Smooth muscle cell of bladder (primary cell): ENCODE measurements around the gene SAE1. TPM values are rescaled to one million over a fixed set of nuclear protein-coding genes. Genes with fewer than 3 reads are reported as not detected.

Experiments
- total RNA-seq: library from RNA; depleted of rRNA; stranded (reverse); fragments of >200 nt; gene quantifications from 2 replicates; pipeline ENCODE4 v1.2.3, GENCODE V29; 2014

Gene SAE1
- total RNA-seq, result 115 and 116 TPM in 2 replicates

DNA sequence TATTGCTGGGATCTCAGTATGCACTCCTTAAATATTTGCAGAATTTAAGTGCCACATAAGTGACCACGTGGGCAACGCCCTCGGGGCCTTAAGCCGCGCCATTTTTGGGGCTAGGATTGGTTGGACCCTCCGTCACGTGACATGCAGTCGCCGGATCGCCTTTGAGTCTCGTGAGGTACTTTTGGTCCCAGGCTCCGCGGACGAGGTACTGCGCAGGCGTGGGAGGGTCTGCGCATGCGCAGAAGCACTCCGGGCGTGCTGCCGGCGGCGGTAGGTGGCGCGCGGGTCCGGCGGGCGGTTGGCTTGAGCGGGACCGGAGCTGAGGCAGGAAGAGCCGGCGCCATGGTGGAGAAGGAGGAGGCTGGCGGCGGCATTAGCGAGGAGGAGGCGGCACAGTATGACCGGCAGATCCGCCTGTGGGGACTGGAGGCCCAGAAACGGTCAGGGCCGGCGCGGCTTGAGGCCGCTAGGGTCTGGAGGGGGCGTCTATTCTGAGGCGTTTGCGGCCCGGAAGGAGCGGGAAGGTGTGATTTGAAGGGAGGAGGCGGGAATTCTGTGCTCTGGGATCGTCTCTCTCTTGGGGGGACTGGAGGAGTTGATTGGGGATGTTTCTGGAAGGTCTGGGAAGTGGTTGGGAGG is at the start of gene SAE1:
Gene SAE1, plus strand, starts transcription at position 247 of the 639 bp plus-strand sequence. Its CDS starts 96 bp downstream, at position 343.

DNA sequence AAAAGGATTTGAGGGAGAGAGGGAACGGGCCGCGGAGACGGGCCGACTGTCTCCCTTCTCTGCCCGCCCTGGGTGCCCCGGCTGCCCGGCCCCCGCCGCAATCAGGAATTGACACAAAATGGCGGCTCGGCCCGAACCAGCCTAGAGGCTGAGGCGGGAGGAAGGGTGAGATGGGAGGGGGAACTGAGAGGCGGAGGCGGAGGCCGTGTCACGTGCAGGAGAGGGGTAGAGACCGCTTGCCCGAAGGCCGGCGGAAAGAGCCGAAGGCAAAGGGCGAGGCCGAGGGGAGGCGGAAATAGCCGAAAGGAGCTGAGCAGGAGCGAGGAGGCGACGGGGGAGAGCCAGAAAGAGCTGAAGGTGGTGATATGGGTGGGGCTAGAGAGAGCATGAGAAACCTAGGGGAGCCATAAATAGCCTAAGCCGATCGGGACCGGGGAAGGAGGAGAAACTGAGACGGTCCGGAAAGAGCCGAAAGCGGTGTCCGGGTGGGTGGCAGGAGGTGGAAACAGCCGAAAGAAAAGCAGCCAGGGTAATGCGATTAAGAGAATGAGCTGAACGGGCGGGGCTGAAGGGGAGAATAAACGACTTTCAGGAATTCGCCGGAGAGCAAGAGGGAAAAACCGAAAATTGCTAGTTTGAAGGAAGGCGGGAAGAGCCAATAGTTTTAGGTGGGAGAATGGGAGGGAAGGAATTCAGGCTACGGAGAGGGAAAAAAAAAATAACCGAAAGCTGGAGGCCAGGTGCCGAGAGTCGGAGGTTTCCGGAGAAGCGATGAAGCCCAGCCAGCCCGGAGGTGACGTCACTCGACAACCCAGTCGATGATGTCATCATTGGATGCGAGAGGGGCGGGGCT is 17.4 kb upstream of the SAE1 start, which contains the start of gene ZC3H4:
Gene ZC3H4, minus strand, starts transcription at position 780 of the 853 bp plus-strand sequence. CDS start 1,192 bp downstream, outside the sequence.

DNA sequence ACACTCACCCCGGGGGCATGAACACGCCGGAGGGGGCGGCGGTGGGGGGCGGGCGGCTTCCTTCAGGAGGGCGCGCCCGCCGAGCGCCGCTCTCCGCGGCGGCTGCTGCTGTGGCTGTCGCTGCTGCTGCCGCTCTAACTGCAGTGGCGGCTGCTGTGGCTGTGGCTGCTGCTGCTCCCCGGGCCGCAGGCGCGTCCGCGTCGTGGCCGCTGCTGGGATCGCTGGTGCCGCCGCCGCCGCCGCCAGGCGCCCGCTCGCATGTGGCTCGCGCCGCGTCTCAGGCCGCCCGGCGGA is 100.2 kb downstream of the SAE1 start, which contains the start of gene BBC3:
Gene BBC3, minus strand, starts transcription at position 279 of the 294 bp plus-strand sequence. CDS start 2,768 bp downstream, outside the sequence.

DNA sequence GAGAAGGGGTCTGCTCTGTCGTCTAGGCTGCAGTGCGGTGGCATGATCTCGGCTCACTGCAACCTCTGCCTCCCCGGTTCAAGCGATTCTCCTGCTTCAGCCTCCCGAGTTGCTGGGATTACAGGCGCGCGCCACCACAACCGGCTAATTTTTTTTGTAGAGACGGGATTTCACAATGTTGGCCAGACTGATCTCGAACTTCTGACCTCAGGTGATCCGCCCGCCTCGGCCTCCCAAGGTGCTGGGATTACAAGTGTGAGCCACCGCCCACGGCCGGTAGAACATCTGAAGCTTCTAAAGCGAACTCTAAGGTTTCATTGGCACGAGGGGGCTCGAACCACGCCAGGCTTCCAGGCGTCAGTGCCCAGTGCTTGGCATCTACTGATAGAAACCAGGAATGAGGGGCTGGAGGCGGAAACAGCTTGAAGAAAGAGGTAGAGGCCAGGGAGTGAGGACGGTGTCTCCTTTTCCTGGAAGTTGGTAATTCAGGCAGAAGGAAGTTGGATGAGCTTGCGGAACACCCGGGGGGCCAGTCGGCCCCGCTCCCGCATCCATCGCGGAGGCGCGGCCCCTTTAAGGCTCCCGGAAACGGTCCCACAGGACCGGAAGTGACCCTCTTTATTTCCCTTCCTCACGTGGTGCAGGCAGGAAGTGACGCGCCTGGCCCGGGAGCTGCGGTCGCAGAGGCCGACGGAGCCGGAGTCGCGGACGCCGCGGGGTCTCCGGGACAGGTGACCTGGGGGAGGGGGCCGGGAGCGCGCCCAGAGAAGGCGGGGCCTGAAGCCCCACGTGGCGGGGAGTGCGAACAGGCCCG is 125.5 kb downstream of the SAE1 start, which contains the start of gene CCDC9:
Gene CCDC9, plus strand, starts transcription at position 647 of the 814 bp plus-strand sequence. CDS start 1,876 bp downstream, outside the sequence.

Other genes with a start within 250 kb of the SAE1 start
- 0.28 and 0.74 TPM in 2 replicates for gene NPAS1, start 111.0 kb upstream of the SAE1 start, total RNA-seq
- gene TMEM160, start 82.2 kb upstream of the SAE1 start, total RNA-seq, result 11.4 and 18.8 TPM in 2 replicates
- 7.5 and 9.8 TPM in 2 replicates for gene ZC3H4, start 17.1 kb upstream of the SAE1 start, total RNA-seq
- gene BBC3, start 100.4 kb downstream of the SAE1 start, total RNA-seq, result 11.7 and 16.5 TPM in 2 replicates
- 5.4 and 7.9 TPM in 2 replicates for gene CCDC9, start 125.7 kb downstream of the SAE1 start, total RNA-seq
- 2.6 and 4.4 TPM in 2 replicates for gene INAFM1, start 144.1 kb downstream of the SAE1 start, total RNA-seq
- gene C5AR1, start 179.0 kb downstream of the SAE1 start, total RNA-seq, result 0.09 TPM in 1 of 2 replicates, not detected in the other
- 0.14 and 0.18 TPM in 2 replicates for gene C5AR2, start 201.3 kb downstream of the SAE1 start, total RNA-seq
- gene DHX34, start 218.5 kb downstream of the SAE1 start, total RNA-seq, result 5.0 and 6.2 TPM in 2 replicates